ENCODE data around the gene EPYC.

DNA sequence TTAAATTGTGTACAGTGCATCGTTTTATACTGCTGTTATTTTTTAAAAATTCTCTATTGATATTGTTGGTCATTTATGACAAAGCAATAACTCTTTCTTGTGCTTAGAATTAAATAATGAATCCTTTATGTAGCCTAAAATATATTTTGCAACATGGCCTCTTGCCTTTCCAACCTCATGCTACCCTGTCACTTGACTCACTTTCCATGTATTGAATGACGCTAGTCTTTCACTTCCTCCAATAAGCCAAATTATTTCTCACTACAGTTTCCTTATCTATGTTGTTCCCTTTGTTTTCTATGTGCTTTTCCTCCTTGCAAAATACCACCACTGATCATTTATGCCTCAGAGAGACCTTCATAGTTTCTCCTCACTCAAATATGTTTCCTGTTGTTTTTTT is 16.3 kb upstream of the EPYC start:
- no peak for TF ChIP-seq SMC3 (IDR thresholded peaks at IDR 0.05; ENCODE audit: low read length)
- TF ChIP-seq BHLHE40 (IDR thresholded peaks at IDR 0.05; ENCODE audit: low read length), result no peak
- TF ChIP-seq CREB1 (IDR thresholded peaks at IDR 0.05), result no peak
- no peak for TF ChIP-seq CREB1 (CRISPR knock-in tag; IDR thresholded peaks at IDR 0.05)
- TF ChIP-seq, protein P1, sequence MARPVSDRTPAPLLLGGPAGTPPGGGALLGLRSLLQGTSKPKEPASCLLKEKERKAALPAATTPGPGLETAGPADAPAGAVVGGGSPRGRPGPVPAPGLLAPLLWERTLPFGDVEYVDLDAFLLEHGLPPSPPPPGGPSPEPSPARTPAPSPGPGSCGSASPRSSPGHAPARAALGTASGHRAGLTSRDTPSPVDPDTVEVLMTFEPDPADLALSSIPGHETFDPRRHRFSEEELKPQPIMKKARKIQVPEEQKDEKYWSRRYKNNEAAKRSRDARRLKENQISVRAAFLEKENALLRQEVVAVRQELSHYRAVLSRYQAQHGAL (CRISPR knock-in tag; IDR thresholded peaks at IDR 0.05; ENCODE audit: not compliant biosample characterization), result no peak
- TF ChIP-seq NR2C2 (CRISPR knock-in tag; IDR thresholded peaks at IDR 0.05; ENCODE audit: borderline replicate concordance), result no peak
- no peak for TF ChIP-seq FOXA3 (CRISPR knock-in tag; IDR thresholded peaks at IDR 0.05)
- TF ChIP-seq PHF5A (CRISPR knock-in tag; IDR thresholded peaks at IDR 0.05; ENCODE audit: low read depth, unreplicated experiment), result no peak
- no peak for TF ChIP-seq POLR2AphosphoS2 (IDR thresholded peaks at IDR 0.05; ENCODE audit: low read depth, low read length)
